ELF-1 (cell line): Measurements from ENCODE around the gene MTFP1.
"Not testable (repeated sequence)": the region's sequence is repeated elsewhere in the genome, so short reads cannot be mapped to it uniquely, and the experiment has no call there.

Experiments used
- DNase-seq: peaks from one replicate; pipeline ENCODE4 v3.0.0-alpha.2; 2016; ENCODE audit warnings: low read depth, low spot score

Gene MTFP1

DNA sequence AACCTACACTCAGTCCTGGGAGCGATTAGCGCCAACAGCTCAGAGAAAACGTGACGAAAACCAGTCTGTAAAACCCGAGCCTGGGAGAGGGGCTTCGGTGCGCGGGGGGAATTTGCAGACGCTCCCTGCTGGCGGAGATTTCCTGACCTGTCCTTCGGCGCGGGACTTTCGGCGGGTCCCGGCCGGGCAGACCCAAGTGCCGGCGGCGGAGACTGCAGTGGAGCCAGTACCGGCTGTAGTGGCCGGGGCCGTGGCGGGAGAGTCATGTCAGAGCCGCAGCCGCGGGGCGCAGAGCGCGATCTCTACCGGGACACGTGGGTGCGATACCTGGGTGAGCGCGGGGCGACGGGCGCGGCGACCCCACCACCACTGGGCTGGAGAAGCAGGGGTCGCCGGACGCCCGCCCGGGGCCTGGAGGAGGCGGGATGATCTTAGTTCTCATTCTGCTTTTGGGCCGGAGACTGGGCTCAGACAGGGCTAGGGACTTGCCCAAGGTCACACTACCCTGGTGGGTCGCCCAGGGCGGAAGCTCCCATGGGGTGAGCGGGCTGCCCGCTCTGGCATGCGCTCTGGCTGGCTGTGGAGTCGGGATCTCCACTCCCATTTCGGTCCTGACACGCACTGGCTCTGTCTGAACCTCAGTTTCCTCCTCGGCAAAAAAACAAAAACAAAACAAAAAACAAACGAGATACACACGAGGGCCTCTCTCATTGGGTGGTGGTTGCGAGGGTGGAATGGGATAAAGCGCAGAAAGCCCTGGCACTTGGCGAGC is at the start of gene MTFP1:
Gene MTFP1 (plus strand): TSS at position 153 of the 772 bp plus-strand sequence. CDS start 112 bp downstream, at position 265.
- peak; percentile 92 for DNase-seq

- DNase-seq: no peak
These were observed 45.6 kb upstream of the MTFP1 start for GRCh38 chr22:30380011-30380410.

DNA sequence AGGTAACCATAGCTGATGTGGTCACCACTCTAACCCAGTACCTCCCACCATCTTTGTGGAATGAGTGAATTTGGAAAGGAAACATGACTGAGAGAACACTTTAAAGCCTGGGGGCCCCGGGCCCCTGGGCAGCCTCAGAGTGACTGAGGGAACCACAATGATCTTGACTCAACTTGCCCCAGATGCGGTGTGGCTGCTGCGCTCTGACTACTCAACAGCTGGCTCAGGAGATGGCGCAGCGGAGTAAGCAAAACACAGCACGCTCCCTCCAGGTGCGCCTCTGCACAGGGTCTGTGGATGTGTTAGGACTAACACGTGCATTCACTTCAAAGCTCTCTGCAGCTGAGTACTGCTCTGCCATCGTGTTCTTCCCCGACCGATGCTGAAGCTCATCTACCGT is 44.3 kb upstream of the MTFP1 start:
- DNase-seq: no peak

DNA sequence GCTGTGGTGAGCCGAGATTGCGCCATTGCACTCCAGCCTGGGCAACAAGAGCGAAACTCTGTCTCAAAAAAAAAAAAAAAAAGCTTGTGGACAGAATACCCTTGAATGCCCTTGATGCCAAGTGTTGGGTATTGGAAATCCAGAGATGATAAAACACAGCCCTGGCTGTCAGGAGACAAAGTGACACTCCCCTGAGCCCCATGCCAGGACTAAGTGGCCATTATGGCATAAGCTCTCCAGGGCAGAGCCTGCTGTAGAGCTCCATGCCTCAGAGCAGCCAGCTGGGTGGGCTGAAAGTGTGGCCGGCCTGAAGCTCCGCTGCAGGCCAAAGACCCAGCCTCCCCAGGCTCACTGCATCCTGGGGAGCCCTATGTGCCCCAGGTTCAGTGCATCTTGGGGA is 43.2 kb upstream of the MTFP1 start:
- no peak for DNase-seq

GRCh38 chr22:30383061-30383460 is 42.5 kb upstream of the MTFP1 start:
- no peak for DNase-seq

- no peak for DNase-seq
These were observed 39.6 kb upstream of the MTFP1 start for GRCh38 chr22:30385942-30386341.

- no peak for DNase-seq
These were observed 39.0 kb upstream of the MTFP1 start for GRCh38 chr22:30386608-30386959.

DNA sequence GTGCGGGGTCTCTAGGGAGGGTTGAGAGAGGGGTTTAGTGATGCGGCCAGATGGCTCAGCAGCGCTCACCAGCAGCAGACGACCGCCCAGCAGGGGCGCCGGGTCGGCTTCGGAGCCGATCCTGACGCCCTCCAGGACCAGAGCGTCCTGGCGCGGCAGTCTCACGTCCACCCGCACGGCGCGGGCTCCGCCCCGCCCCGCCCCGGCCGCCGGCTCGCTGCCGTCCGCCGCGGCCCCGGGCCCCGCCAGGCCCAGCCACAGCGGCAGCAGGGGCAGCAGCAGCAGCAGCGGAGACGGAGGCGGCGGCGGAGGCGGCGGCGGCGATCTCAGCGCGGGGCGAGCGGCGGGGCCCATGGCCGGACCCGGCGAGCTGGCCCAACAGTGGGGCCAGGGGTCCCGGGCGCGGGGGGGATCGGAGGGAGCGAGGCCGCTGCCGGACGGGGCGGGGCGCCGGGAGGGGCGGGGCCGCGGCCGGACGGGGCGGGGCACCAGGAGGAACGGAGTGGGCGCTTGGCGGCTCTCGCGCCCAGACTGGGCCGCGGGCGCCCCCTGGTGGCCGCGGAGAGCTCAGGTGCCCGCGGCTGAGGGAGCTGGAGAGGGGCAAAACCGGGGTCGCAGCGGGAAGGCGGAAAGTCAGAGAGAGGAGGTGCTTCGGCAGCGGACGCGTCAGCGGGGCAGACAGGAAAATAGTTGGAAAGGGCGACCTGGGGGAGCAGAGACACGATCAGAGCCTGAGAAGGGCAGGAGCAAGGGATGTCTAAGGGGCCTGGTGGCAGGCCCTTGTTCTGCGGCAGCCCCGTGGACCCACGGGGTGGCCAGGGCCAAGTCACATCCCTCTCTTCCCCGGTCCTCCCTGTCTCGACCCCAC is 38.4 kb upstream of the MTFP1 start, which contains the start of gene RNF215:
Gene RNF215 (minus strand): TSS at position 452 of the 868 bp plus-strand sequence. CDS start 98 bp downstream, at position 354.
- peak; percentile 93 for DNase-seq

GRCh38 chr22:30390974-30391691 is 34.4 kb upstream of the MTFP1 start:
- DNase-seq: peak; percentile 73

GRCh38 chr22:30392661-30393321 is 32.8 kb upstream of the MTFP1 start:
- no peak for DNase-seq

DNA sequence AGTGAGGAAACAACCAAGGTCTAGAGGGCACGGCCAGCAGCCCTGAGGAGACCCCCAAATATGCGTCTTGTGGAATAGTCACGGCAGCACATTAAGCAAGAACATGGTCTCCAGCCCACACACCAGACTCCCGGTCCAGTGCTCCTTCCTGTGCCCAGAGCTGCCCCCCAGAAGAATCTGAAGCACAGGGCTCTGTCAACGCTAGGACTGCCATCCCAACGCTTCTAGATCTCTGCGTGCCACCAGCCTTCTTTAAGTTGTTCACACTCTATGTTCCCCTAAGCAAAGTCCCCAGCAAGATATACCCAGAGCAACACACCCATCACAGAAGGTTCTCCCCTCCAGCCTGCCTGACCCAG is 32.3 kb upstream of the MTFP1 start:
- no peak for DNase-seq

GRCh38 chr22:30393885-30394284 is 31.7 kb upstream of the MTFP1 start:
- DNase-seq: no peak

GRCh38 chr22:30396871-30397655 is 28.5 kb upstream of the MTFP1 start, which contains the start of gene SEC14L2:
SEC14L2 (plus strand) TSS chr22:30397018; CDS start chr22:30397117, 99 bp downstream.
- DNase-seq: peak; percentile 36

GRCh38 chr22:30397656-30398635 is 27.6 kb upstream of the MTFP1 start:
- DNase-seq: peak; percentile 22

DNA sequence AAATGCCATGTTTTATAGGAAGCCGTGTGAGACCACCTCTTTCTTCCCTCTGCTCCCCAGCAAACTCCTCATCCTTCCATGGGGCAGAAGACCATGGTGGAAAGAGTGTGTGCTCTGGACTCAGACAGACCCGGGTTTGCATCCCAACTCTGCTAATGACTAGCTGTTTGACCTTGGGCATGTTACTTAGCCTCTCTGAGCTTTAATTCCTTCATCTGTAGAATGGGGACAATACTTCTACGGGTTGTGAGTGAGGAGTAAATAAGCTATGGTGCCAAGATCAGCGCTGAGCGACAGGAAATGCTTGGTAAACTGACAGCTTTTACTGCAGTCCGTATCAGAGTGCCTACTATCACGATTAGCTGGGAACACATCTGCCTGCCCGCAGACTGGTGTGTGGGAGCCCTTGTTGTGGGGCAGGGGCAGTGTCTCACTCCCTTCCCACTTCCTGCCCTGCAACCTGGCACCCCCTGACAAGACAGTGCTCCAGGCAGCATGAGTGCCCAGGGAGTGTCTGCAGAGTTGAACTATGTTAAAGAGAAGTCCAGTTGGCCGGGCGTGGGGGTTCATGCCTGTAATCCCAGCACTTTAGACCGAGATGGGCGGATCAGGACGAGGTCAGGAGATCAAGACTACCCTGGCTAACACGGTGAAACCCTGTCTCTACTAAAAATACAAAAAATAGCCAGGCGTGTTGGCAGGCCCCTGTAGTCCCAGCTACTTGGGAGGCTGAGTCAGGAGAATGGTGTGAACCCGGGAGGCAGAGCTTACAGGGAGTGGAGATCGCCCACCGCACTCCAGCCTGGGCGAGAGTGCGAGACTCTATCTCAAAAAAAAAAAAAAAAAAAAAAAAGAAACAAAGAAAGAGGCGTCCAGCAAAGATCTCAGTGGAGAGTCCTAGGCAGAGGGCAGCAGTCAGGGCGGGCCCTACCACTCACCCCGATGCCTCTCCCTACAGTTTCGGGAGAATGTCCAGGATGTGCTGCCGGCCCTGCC is 26.6 kb upstream of the MTFP1 start:
- no peak for DNase-seq

GRCh38 chr22:30399718-30400117 is 25.9 kb upstream of the MTFP1 start:
- no peak for DNase-seq

DNA sequence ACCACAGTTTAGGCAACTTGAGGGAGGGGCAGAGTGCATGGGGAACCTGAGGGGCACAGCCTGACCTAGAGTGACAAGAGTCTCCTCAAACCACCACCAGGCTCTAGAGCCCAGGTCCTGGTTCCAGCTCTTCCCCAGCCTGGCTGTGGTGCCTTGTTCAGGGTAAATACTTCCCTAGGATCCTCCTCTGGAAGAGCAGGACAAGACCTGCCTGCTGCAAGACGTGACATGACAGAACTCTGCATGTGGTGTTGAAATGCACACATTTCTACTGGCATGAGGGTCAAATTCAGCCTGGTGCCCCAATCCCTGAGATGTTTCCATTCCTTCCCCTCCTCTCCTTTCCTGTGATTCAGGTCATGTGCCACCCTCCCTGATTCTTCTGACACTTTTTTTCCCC is 25.4 kb upstream of the MTFP1 start:
- DNase-seq: no peak

DNA sequence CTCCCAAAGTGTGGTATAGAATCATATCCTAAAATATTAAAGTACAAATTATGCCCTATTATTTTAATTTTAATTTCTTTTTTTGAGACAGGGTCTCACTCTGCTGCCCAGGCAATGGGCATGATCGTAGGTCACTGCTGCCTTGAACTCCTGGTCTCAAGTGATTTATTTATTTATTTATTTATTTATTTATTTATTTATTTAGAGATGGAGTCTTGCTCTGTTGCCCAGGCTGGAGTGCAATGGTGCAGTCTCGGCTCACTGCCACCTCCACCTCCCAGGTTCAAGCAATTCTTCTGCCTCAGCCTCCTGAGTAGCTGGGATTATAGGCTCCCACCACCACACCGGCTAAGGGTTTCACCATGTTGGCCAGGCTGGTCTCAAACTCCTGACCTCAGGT is 24.5 kb upstream of the MTFP1 start:
- DNase-seq: not testable (repeated sequence)
